GM18520 (cell line): Measurements from ENCODE around the gene STARD13.

Experiments used
- ATAC-seq: cut with Tn5 transposase; IDR thresholded peaks from one replicate; pipeline ENCODE4 v1.9.1; 2021; ENCODE audit not compliant: unreplicated experiment

Gene STARD13

GRCh38 chr13:33229446-33230177, 55.9 kb downstream of the STARD13 start:
- no peak for ATAC-seq

GRCh38 chr13:33228648-33229445, 56.7 kb downstream of the STARD13 start:
- ATAC-seq: no peak

- no peak for ATAC-seq
Observed at GRCh38 chr13:33227927-33228647, 57.5 kb downstream of the STARD13 start.

GRCh38 chr13:33224686-33225085, 60.9 kb downstream of the STARD13 start:
- no peak for ATAC-seq

DNA sequence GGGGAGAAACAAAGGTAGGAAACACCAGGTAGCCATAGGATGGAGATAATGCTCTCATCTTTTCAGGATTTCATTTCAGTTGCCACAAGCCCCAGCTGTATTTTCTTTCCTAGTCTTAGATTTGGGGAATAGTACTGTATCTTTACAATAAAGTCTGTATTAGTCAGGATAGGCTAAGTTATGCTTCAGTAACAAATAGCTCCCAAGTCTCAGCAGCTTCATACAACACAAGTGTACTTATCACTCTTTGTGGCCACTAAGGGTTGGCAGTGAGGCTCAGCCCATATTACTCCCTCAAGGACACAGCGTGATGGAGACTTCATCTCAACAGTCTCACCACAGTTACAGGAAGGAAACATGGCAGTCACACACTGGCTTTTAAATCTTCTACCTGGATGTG, 61.4 kb downstream of the STARD13 start:
- no peak for ATAC-seq

DNA sequence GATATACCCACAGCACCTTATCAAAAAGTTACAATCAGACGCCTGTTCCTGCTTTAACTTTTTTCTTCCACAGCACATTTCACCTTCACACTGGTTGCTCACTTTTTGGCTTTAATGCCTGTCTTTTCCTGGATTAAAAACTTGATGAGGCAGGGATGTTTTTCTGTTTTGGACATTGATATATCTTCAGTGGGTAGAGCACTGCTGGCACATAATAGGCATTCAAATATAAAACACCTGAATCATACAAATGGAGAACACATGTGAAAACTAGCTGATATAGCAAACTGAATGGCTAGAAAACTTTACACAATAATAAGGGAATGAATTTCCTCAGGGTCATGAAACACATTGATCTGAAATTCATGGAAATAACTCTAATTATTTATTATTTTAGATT, 65.6 kb downstream of the STARD13 start:
- ATAC-seq: no peak

DNA sequence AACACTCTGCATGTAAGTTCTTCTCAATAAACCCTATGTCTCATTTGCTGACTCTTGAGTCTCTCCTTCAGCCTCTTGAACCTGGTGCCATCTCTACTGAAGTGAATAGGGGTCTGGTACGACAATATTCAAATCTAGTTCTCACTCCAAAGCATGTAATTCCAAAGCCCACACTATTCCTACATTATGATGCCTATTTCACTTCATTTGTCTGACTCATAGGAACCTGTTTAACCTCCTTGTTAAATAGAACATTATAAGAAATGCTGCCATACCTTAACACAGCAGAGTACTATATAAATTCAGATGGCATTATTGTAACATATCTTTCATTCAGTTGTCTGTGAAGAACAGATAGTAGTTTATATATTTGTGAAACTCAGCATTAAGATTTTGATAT, 67.1 kb downstream of the STARD13 start:
- ATAC-seq: no peak

DNA sequence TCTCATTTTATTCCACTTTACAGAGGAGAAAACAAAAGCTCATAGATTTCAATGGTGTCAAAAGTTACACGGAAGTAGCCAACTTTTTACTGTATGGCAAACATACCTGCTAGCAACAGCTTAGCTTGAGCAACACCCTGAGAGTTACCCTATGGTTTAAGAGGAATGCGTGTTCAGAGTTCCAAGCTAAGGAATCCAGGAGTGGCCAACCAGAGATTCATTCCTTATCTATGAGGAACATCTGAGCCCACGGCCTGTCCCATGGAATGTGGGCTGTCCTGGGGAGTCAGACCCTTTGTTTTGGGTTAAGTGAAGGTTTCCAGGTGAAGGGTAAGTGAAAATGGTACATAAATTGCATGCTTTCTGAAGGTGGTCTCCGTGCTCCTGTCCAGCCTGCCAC, 67.5 kb downstream of the STARD13 start:
- ATAC-seq: no peak

DNA sequence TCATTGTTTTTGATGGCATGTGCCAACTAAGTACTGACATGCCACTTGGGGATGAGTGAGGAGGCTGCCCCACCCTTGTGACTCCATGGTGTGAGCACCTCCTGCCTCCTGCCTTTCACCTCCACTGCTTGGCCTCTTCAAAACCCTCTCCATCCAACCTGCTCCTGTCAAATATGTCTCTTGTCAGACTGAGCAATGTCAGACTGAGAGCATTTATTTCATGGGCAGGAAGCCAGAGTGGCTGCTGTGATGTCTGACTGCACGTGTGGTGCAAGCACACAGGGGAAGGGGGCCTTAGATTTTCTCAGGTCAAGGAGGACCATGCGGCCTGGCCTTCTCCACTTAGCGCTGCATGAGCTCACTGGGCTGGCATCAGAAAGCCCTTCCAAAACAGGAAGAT, 68.3 kb downstream of the STARD13 start:
- no peak for ATAC-seq

GRCh38 chr13:33213797-33214196, 71.8 kb downstream of the STARD13 start:
- ATAC-seq: no peak

- ATAC-seq: no peak
Observed at GRCh38 chr13:33213024-33213768, 72.4 kb downstream of the STARD13 start.

GRCh38 chr13:33212396-33212795, 73.2 kb downstream of the STARD13 start:
- ATAC-seq: no peak

- ATAC-seq: no peak
Observed at GRCh38 chr13:33210090-33210489, 75.5 kb downstream of the STARD13 start.

DNA sequence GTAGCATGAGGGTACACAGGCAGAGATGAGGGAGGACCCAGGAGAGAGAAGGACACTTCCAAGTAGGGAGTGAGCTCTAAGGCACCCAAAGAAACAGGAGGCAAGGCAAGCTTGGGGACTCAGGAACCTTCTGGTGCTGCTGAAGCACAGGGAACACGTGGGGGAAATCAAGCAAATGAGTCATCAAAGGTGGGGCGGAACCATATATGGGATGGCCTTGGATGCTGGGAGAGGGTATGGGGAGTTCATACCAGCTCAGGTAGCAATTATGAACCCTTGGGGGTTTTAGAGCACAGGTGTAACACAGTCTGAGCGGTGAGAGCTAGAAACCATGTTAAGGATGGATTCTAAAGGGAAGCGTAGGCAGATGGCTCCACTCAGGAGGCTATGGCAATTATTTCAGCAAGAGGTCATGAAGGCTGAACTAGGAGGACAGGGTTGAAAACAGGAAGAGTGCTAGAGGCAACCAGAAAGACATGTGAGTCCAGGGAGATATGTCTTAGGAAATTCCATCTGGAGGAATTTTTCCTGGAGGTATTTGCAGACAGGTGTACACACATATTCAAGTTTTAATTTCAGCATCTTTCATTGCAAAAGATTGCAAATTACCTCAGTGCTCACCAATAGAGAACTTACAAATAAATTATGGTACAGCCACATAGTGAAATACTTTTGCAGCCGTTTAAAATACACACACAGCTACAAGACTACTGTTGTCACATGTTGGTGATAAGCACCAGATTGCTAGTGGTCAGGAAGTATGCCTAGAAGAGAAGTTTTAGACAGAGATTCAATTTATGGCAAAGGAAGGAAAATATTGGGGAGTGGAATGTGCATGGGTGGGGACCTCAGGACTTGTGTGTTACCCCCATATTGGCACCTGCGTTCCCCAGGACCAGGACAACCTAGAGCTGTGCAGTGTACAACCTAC, 77.0 kb downstream of the STARD13 start:
- no peak for ATAC-seq

GRCh38 chr13:33207615-33207961, 78.0 kb downstream of the STARD13 start:
- ATAC-seq: no peak

DNA sequence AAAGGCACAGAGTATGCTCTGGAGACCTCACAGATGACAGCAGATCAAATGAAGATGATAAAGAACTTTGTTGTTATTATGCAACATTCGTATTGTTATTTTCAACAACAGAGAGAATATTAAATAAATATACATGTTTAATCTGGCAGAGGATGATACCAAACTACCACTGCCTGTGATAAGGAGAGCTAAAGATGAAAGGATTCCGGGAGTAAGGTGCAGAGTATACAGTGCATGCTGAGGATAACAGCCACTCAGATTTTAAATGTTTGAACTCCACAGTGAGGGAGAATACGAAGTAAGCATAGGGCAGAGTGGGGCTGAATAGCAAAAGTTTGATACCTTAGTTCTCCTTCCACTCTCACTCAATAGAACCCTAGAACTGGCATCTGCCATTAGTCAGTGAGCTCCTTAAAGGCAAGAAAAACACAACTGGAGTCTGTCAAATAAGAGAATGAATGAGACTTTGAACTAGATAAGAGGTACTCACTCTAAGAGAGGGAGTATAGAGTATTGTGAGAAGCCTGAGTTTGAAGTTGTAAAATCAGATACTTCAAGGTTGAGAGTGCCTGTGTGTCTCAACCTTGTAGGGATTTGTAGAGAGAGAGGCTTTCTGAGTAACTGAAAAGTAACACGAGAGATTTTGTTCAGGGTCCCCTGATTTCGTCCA, 78.5 kb downstream of the STARD13 start:
- ATAC-seq: no peak

- ATAC-seq: no peak
Observed at GRCh38 chr13:33206425-33206824, 79.1 kb downstream of the STARD13 start.

- ATAC-seq: peak; percentile 40
Observed at GRCh38 chr13:33205804-33206221, 79.7 kb downstream of the STARD13 start.

- no peak for ATAC-seq
Observed at GRCh38 chr13:33205224-33205623, 80.3 kb downstream of the STARD13 start.
